Measurements from ENCODE around the gene HDHD5. TPM values are rescaled to one million over a fixed set of nuclear protein-coding genes. Genes with fewer than 3 reads are reported as not detected.

HDHD5 gene
- total RNA-seq, 1 donor from 2014 or later, result 42.3 TPM

GRCh38 chr22:17109976-17110375 is 49.1 kb downstream of the HDHD5 start:
- Mint-ChIP-seq H3K36me3 (peaks cover 3% of the 10 kb centered on the region), H3K27me3 (ENCODE audit: low read depth) (no peaks in the 10 kb centered on the region), H3K4me1 (no peaks in the 10 kb centered on the region), H3K9me3 (no peaks in the 10 kb centered on the region), H3K4me3 (no peak overlapping the region), H3K27ac (no peak overlapping the region)
- no peak for DNase-seq (ENCODE audit: low spot score in 2 of 2, unreplicated experiment in 2 of 2)
- TF ChIP-seq, protein P1, sequence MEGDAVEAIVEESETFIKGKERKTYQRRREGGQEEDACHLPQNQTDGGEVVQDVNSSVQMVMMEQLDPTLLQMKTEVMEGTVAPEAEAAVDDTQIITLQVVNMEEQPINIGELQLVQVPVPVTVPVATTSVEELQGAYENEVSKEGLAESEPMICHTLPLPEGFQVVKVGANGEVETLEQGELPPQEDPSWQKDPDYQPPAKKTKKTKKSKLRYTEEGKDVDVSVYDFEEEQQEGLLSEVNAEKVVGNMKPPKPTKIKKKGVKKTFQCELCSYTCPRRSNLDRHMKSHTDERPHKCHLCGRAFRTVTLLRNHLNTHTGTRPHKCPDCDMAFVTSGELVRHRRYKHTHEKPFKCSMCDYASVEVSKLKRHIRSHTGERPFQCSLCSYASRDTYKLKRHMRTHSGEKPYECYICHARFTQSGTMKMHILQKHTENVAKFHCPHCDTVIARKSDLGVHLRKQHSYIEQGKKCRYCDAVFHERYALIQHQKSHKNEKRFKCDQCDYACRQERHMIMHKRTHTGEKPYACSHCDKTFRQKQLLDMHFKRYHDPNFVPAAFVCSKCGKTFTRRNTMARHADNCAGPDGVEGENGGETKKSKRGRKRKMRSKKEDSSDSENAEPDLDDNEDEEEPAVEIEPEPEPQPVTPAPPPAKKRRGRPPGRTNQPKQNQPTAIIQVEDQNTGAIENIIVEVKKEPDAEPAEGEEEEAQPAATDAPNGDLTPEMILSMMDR (IDR thresholded peaks at IDR 0.05; ENCODE audit: unreplicated experiment), result no peak

GRCh38 chr22:17109113-17109865 is 49.8 kb downstream of the HDHD5 start:
- H3K36me3 Mint-ChIP-seq, result peaks cover 3% of the 10 kb centered on the region
- H3K27me3 Mint-ChIP-seq (ENCODE audit: low read depth), result no peaks in the 10 kb centered on the region
- TF ChIP-seq, protein P1 (IDR thresholded peaks at IDR 0.05; ENCODE audit: unreplicated experiment), result no peak
- no peak overlapping the region for H3K4me3 Mint-ChIP-seq
- H3K9me3 Mint-ChIP-seq, result no peaks in the 10 kb centered on the region
- H3K27ac Mint-ChIP-seq, result no peak overlapping the region
- H3K4me1 Mint-ChIP-seq, result no peaks in the 10 kb centered on the region
- no peak for DNase-seq (ENCODE audit: low spot score in 2 of 2, unreplicated experiment in 2 of 2)

- peaks cover 3% of the 10 kb centered on the region for H3K36me3 Mint-ChIP-seq
- TF ChIP-seq, protein P1 (IDR thresholded peaks at IDR 0.05; ENCODE audit: unreplicated experiment), result no peak
- no peak overlapping the region for H3K27ac Mint-ChIP-seq
- no peaks in the 10 kb centered on the region for H3K9me3 Mint-ChIP-seq
- H3K4me1 Mint-ChIP-seq, result no peaks in the 10 kb centered on the region
- no peak overlapping the region for H3K4me3 Mint-ChIP-seq
- no peak for DNase-seq (ENCODE audit: low spot score in 2 of 2, unreplicated experiment in 2 of 2)
- H3K27me3 Mint-ChIP-seq (ENCODE audit: low read depth), result no peaks in the 10 kb centered on the region
Measured at GRCh38 chr22:17108256-17109112, 50.6 kb downstream of the HDHD5 start.

- H3K36me3 Mint-ChIP-seq, result peaks cover 3% of the 10 kb centered on the region
- H3K27ac Mint-ChIP-seq, result no peak overlapping the region
- no peaks in the 10 kb centered on the region for H3K27me3 Mint-ChIP-seq (ENCODE audit: low read depth)
- TF ChIP-seq, protein P1 (IDR thresholded peaks at IDR 0.05; ENCODE audit: unreplicated experiment), result no peak
- no peaks in the 10 kb centered on the region for H3K9me3 Mint-ChIP-seq
- DNase-seq (ENCODE audit: low spot score in 2 of 2, unreplicated experiment in 2 of 2), result no peak
- H3K4me3 Mint-ChIP-seq, result no peak overlapping the region
- H3K4me1 Mint-ChIP-seq, result no peaks in the 10 kb centered on the region
Measured at GRCh38 chr22:17107547-17107810, 51.6 kb downstream of the HDHD5 start.

GRCh38 chr22:17106785-17107546 is 52.1 kb downstream of the HDHD5 start:
- TF ChIP-seq, protein P1 (IDR thresholded peaks at IDR 0.05; ENCODE audit: unreplicated experiment), result no peak
- H3K9me3 Mint-ChIP-seq, result no peaks in the 10 kb centered on the region
- no peak for DNase-seq (ENCODE audit: low spot score in 2 of 2, unreplicated experiment in 2 of 2)

More at GRCh38 chr22:17106785-17107546, 52.1 kb downstream of the HDHD5 start:
- H3K4me3 Mint-ChIP-seq, result no peak overlapping the region
- peaks cover 3% of the 10 kb centered on the region for H3K36me3 Mint-ChIP-seq
- no peak overlapping the region for H3K27ac Mint-ChIP-seq
- no peaks in the 10 kb centered on the region for H3K4me1 Mint-ChIP-seq
- H3K27me3 Mint-ChIP-seq (ENCODE audit: low read depth), result no peaks in the 10 kb centered on the region

Data from mesothelial cell of epicardium (in vitro differentiated cells).